Measurements from ENCODE around the gene HMGCL. TPM values are rescaled to one million over a fixed set of nuclear protein-coding genes. Genes with fewer than 3 reads are reported as not detected.

Gene HMGCL
- total RNA-seq, 1 experiment from 2014 or later, result 28.2 TPM

DNA sequence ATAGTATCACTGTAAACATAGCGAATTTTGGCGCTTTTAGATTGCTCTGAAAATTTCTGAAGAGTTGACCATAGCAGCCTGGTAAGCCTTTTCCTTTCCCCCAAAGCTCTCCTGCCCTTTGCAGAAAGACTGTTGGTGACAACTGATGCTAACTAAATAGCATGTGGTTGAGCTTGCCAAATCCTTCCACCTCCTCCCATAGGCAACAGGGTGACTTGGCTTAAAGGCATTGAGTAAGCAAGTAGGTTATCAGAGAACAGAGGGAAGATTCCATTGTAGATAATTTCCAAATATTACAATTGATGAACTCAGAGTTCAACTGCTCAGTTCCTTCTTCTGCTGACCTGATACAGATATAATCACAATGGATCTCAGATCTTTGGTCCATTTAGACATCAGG is 19.9 kb upstream of the HMGCL start:
- Histone ChIP-seq H3K27ac (ENCODE audit: low read length) (no peak overlapping the region), H3F3A (ENCODE audit: low read length, unreplicated experiment) (no peaks in the 10 kb centered on the region), H3K79me2 (ENCODE audit: low read length) (no peaks in the 10 kb centered on the region), H3K4me2 (ENCODE audit: low read length) (no peak overlapping the region), H3K9me2 (replicated peaks; ENCODE audit: low read length) (no peaks in the 10 kb centered on the region), H3K9me3 (ENCODE audit: low read length) (no peaks in the 10 kb centered on the region), H3K9ac (ENCODE audit: low read length) (no peak overlapping the region), H2AFZ (ENCODE audit: low read length) (no peak overlapping the region), H4K20me1 (ENCODE audit: low read length) (no peaks in the 10 kb centered on the region), H3K4me3 (ENCODE audit: low read length) (no peak overlapping the region), H3K36me3 (ENCODE audit: low read depth, low read length) (peaks cover 18% of the 10 kb centered on the region), H3K4me1 (ENCODE audit: insufficient read depth, low read length) (no peaks in the 10 kb centered on the region), H3K27me3 (ENCODE audit: low read length) (no peaks in the 10 kb centered on the region)
- TSS peak; percentile 43 for BruUV-seq (replicated peaks)
- DNase-seq, result no peak
- no peak for TF ChIP-seq EZH2phosphoT487 (IDR thresholded peaks at IDR 0.05; ENCODE audit: borderline replicate concordance, low read length)
- ChIA-PET POLR2A (ENCODE audit: unreplicated experiment) (no interaction called here), CTCF (no interaction called here)
- ATAC-seq, result no peak
- intact Hi-C loops (cut with micrococcal nuclease), result no loop called here

- Histone ChIP-seq H3K27me3 (ENCODE audit: low read length) (no peaks in the 10 kb centered on the region), H3K9me2 (replicated peaks; ENCODE audit: low read length) (no peaks in the 10 kb centered on the region), H3K36me3 (ENCODE audit: low read depth, low read length) (peaks cover 17% of the 10 kb centered on the region), H3F3A (ENCODE audit: low read length, unreplicated experiment) (no peaks in the 10 kb centered on the region), H3K4me1 (ENCODE audit: insufficient read depth, low read length) (no peaks in the 10 kb centered on the region), H3K9me3 (ENCODE audit: low read length) (no peaks in the 10 kb centered on the region), H3K4me3 (ENCODE audit: low read length) (no peak overlapping the region), H3K9ac (ENCODE audit: low read length) (no peak overlapping the region), H3K79me2 (ENCODE audit: low read length) (no peaks in the 10 kb centered on the region), H3K27ac (ENCODE audit: low read length) (no peak overlapping the region), H2AFZ (ENCODE audit: low read length) (no peak overlapping the region), H4K20me1 (ENCODE audit: low read length) (no peaks in the 10 kb centered on the region), H3K4me2 (ENCODE audit: low read length) (no peak overlapping the region)
- TF ChIP-seq EZH2phosphoT487 (IDR thresholded peaks at IDR 0.05; ENCODE audit: borderline replicate concordance, low read length), result no peak
- TF ChIP-seq EZH2 (IDR thresholded peaks at IDR 0.05; ENCODE audit: low read length, unreplicated experiment), result no peak
- TF ChIP-seq, protein P1, sequence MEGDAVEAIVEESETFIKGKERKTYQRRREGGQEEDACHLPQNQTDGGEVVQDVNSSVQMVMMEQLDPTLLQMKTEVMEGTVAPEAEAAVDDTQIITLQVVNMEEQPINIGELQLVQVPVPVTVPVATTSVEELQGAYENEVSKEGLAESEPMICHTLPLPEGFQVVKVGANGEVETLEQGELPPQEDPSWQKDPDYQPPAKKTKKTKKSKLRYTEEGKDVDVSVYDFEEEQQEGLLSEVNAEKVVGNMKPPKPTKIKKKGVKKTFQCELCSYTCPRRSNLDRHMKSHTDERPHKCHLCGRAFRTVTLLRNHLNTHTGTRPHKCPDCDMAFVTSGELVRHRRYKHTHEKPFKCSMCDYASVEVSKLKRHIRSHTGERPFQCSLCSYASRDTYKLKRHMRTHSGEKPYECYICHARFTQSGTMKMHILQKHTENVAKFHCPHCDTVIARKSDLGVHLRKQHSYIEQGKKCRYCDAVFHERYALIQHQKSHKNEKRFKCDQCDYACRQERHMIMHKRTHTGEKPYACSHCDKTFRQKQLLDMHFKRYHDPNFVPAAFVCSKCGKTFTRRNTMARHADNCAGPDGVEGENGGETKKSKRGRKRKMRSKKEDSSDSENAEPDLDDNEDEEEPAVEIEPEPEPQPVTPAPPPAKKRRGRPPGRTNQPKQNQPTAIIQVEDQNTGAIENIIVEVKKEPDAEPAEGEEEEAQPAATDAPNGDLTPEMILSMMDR (conservative IDR thresholded peaks at IDR 0.05; ENCODE audit: low read depth, low read length), result no peak
- ChIA-PET POLR2A (ENCODE audit: unreplicated experiment) (no interaction called here), CTCF (no interaction called here)
- BruUV-seq (replicated peaks), result no TSS peak
- ATAC-seq (no peak), DNase-seq (no peak)
- intact Hi-C loops (cut with micrococcal nuclease), result no loop called here
Measured at GRCh38 chr1:23843644-23844043, 18.4 kb upstream of the HMGCL start.

GRCh38 chr1:23838401-23838866 is 13.2 kb upstream of the HMGCL start:
- peak; percentile 49 for DNase-seq

More at GRCh38 chr1:23838401-23838866, 13.2 kb upstream of the HMGCL start:
- no TSS peak for BruUV-seq (replicated peaks)
- ChIA-PET POLR2A (ENCODE audit: unreplicated experiment) (no interaction called here), CTCF (no interaction called here)
- Histone ChIP-seq H3K4me2 (ENCODE audit: low read length) (peak overlapping the region; percentile 83), H3K27me3 (ENCODE audit: low read length) (no peaks in the 10 kb centered on the region), H3K79me2 (ENCODE audit: low read length) (no peaks in the 10 kb centered on the region), H4K20me1 (ENCODE audit: low read length) (no peaks in the 10 kb centered on the region), H3K9me3 (ENCODE audit: low read length) (no peaks in the 10 kb centered on the region), H3F3A (ENCODE audit: low read length, unreplicated experiment) (no peaks in the 10 kb centered on the region), H3K4me3 (ENCODE audit: low read length) (peak overlapping the region; percentile 62), H2AFZ (ENCODE audit: low read length) (peak overlapping the region; percentile 72), H3K9ac (ENCODE audit: low read length) (no peak overlapping the region), H3K4me1 (ENCODE audit: insufficient read depth, low read length) (peaks cover 5% of the 10 kb centered on the region; the same call in 1 of the 2 replicates), H3K9me2 (replicated peaks; ENCODE audit: low read length) (no peaks in the 10 kb centered on the region), H3K27ac (ENCODE audit: low read length) (no peak overlapping the region), H3K36me3 (ENCODE audit: low read depth, low read length) (no peaks in the 10 kb centered on the region)
- intact Hi-C loops (cut with micrococcal nuclease), result no loop called here
- ATAC-seq, result peak; percentile 97
- TF ChIP-seq, protein P1 (conservative IDR thresholded peaks at IDR 0.05; ENCODE audit: low read depth, low read length), result no peak
- TF ChIP-seq EZH2phosphoT487 (IDR thresholded peaks at IDR 0.05; ENCODE audit: borderline replicate concordance, low read length), result no peak
- TF ChIP-seq EZH2 (IDR thresholded peaks at IDR 0.05; ENCODE audit: low read length, unreplicated experiment), result no peak

Data from PC-3 (cell line).